Endothelial cell of umbilical vein (primary cell): ENCODE data around the gene PIP4K2B. TPM values are rescaled to one million over a fixed set of nuclear protein-coding genes. Genes with fewer than 3 reads are reported as not detected.
A peak's percentile ranks its signal among the peaks of the same experiment; 100 is the strongest.

Source experiments
- BruUV-seq: library from RNA; stranded (reverse); fragments of 400-500 nt; replicated peaks from 2 replicates; lab custom pipeline; 2021; lab: Mats Ljungman, UMichigan
- CTCF ChIA-PET: fragments of 300-600, 350-600 bp; sonication (Branson Sonifier 250); formaldehyde crosslinking; loops from one replicate; lab custom pipeline; 2021; ENCODE audit warnings: antibody characterized with exemption, inconsistent platforms; lab: Charles Lee
- POLR2A ChIA-PET: fragments of 300-600, 350-600 bp; sonication (Branson Sonifier 250); formaldehyde crosslinking; loops from one replicate; lab custom pipeline; 2021; ENCODE audit warnings: antibody characterized with exemption, inconsistent platforms; lab: Charles Lee
- DNase-seq: peaks from one replicate; pipeline ENCODE4 v3.0.0-alpha.2; 2011; ENCODE audit warnings: low read depth, low spot score
- FAIRE-seq: peaks from 2 replicates; lab custom pipeline; 2011; peaks lifted over from hg19 to GRCh38; lab: Jason Lieb, UNC
- H2AFZ ChIP-seq: 2 replicates; pipeline ENCODE4 v1.6.0; 2012; ENCODE audit warnings: low read depth, low read length, control low read depth, inconsistent platforms
- H3K27ac ChIP-seq: 2 replicates; pipeline ENCODE4 v1.5.1; 2011; ENCODE audit warnings: low read depth, mild to moderate bottlenecking, control low read depth, low read length, moderate library complexity; ENCODE audit not compliant: insufficient read depth
- H3K27me3 ChIP-seq, 2 experiments: 2 replicates each; pipeline versions ENCODE4 v1.6.0 to v1.6.1; 2011; ENCODE audit warnings: low read length in 2 of 2, mixed read lengths in 1 of 2; ENCODE audit not compliant: control insufficient read depth in 2 of 2, insufficient read depth in 2 of 2
- H3K36me3 ChIP-seq, 2 experiments: 2 replicates in 1 of 2; 3 replicates in 1 of 2; pipeline ENCODE4 v1.5.1; 2011; ENCODE audit warnings: low read length in 2 of 2, mild to moderate bottlenecking in 1 of 2, moderate library complexity in 1 of 2; ENCODE audit not compliant: control insufficient read depth in 2 of 2, insufficient read depth in 2 of 2; ENCODE audit errors: extremely low read depth in 1 of 2
- H3K4me1 ChIP-seq: 3 replicates; pipeline ENCODE4 v1.5.1; 2011; ENCODE audit warnings: mild to moderate bottlenecking, low read length; ENCODE audit not compliant: control insufficient read depth, insufficient read depth; ENCODE audit errors: extremely low read depth
- H3K4me2 ChIP-seq: 2 replicates; pipeline ENCODE4 v1.6.1; 2011; ENCODE audit warnings: low read length, control low read depth, mixed read lengths; ENCODE audit not compliant: insufficient read depth
- H3K4me3 ChIP-seq, 3 experiments: fragments of 200-600 bp in 1 of 3; sonication (generic), shearing (Covaris generic) in 1 of 3; replicated peaks in 1 of 3; 2 replicates each; pipeline ENCODE4 v1.5.1; 2011 to 2016; ENCODE audit warnings: control low read depth in 3 of 3, low read length in 3 of 3, mild to moderate bottlenecking in 2 of 3, inconsistent platforms in 1 of 3, low read depth in 1 of 3, moderate library complexity in 1 of 3; ENCODE audit not compliant: insufficient read depth in 1 of 3
- H3K79me2 ChIP-seq: 2 replicates; pipeline ENCODE4 v1.6.0; 2012; ENCODE audit warnings: low read length, inconsistent platforms; ENCODE audit not compliant: control insufficient read depth, insufficient read depth
- H3K9ac ChIP-seq: replicated peaks from 2 replicates; pipeline ENCODE3; 2011; ENCODE audit warnings: low read length, control low read depth; ENCODE audit not compliant: insufficient read depth; ENCODE audit errors: extremely low read depth
- H3K9me1 ChIP-seq: replicated peaks from 3 replicates; pipeline ENCODE4 v1.6.0; 2011; ENCODE audit warnings: mild to moderate bottlenecking, low read length; ENCODE audit not compliant: control insufficient read depth, insufficient read depth; ENCODE audit errors: extremely low read depth
- H3K9me3 ChIP-seq: replicated peaks from 2 replicates; pipeline ENCODE4 v1.5.1; 2012; ENCODE audit warnings: low read length, inconsistent platforms; ENCODE audit not compliant: control insufficient read depth, insufficient read depth
- H4K20me1 ChIP-seq: replicated peaks from 2 replicates; pipeline ENCODE3; 2011; ENCODE audit warnings: mild to moderate bottlenecking, low read length; ENCODE audit not compliant: control insufficient read depth, insufficient read depth; ENCODE audit errors: extremely low read depth
- EZH2 ChIP-seq: IDR thresholded peaks from 2 replicates; pipeline ENCODE4 v1.6.1; 2012; ENCODE audit warnings: borderline replicate concordance, low read depth, mild to moderate bottlenecking, moderate library complexity, low read length, inconsistent platforms; ENCODE audit not compliant: severe bottlenecking
- GATA2 ChIP-seq: IDR thresholded peaks from 2 replicates; pipeline ENCODE4 v1.7.0; 2011; ENCODE audit warnings: low read depth, mild to moderate bottlenecking, moderate library complexity, mixed read lengths, low read length; ENCODE audit not compliant: insufficient read length, insufficient read depth
- JUN ChIP-seq: IDR thresholded peaks from 2 replicates; pipeline ENCODE4 v1.6.1; 2011; ENCODE audit warnings: borderline replicate concordance, low read depth; ENCODE audit not compliant: insufficient read length, insufficient read depth
- MYC ChIP-seq: IDR thresholded peaks from one replicate; pipeline ENCODE4 v1.6.1; 2011; ENCODE audit warnings: mild to moderate bottlenecking, low read depth, low read length
- POLR2A ChIP-seq: IDR thresholded peaks from 2 replicates; pipeline ENCODE4 v1.6.1; 2012; ENCODE audit warnings: low read depth, mild to moderate bottlenecking, control low read depth, low read length
- POLR2AphosphoS5 ChIP-seq: IDR thresholded peaks from 2 replicates; pipeline ENCODE4 v1.6.1; 2012; ENCODE audit warnings: low read depth, mild to moderate bottlenecking, control low read depth, low read length, moderate library complexity; ENCODE audit not compliant: insufficient read depth
- dilution Hi-C: fragments of 300-500 bp; cut with MboI; formaldehyde crosslinking; loops from one replicate; pipeline ENCODE4 v1.15.0; 2019; ENCODE audit warnings: low sequenced_read_pairs; ENCODE audit not compliant: extremely low pct_ligation_motif_present
- intact Hi-C: fragments of 100-400 bp; cut with micrococcal nuclease; formaldehyde crosslinking; loops from one replicate; pipeline ENCODE4 v1.10.0; 2022
- polyA plus RNA-seq, 4 experiments: library from polyadenylated mRNA; depleted of rRNA in 3 of 4; stranded (reverse) in 3 of 4; unstranded in 1 of 4; fragments of >200 nt; gene quantifications; 2 replicates each; pipeline versions ENCODE4 v1.2.1 to v1.2.3, GENCODE V29; 2011 to 2012; ENCODE audit warnings: missing spikeins in 1 of 4
- total RNA-seq: library from RNA; stranded (reverse); gene quantifications from 2 replicates; pipeline ENCODE4 v1.2.3, GENCODE V29; 2021

Gene PIP4K2B
- total and polyA plus RNA-seq, 2 donors (not counting 3 experiments of a cell fraction or from before 2014, with no cell fraction given) = 23.1 to 48.8 TPM

DNA sequence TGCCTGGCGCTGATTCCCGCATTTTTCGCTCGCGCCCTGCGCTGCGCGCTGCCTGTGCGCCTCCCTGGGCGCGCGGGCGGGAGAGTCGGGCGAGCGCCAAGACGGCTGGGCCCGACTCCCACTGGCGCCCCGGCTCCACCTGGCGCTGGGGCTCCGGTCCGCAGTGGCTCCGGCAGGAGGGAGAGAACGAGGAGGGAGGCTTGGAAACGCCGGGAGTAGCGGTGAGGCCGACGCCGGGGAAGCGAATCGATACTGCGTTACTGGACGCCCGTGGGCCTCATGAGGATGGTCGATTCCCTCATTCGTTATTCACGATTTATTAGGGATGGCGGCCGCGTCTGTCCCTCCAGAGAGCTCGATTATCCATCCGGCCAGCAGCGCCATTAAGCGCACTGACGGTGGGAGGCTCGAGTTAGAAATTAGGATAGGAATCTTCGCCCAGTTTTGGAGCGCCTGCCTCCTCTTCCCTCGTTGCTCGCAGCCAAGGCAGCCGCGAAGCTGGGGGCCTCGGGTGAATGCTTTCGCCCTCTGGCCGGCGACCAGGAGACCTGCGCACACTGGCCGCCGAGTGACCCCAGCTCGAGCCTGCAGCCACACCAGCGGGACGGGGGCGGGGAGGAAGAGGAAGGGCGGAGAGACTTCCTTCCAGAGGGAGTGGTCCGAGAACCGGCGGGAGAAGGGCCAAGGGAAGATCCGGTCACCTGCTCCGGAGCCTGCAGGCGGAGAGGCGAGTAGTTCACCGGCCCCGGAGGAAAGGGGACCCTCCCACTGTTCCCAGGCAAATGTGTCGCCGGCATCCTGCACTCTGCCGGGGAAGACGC is 49.9 kb downstream of the PIP4K2B start:
- Histone ChIP-seq H3K4me2 (peak overlapping the region; percentile 88), H3K27me3 (no peaks in the 10 kb centered on the region), H2AFZ (peak overlapping the region; percentile 19), H3K4me1 (peaks cover 51% of the 10 kb centered on the region), H3K9me3 (no peaks in the 10 kb centered on the region), H3K36me3 (peaks cover 0 to under 1% of the 10 kb centered on the region in 2 experiments), H3K9ac (peak overlapping the region; percentile 27), H3K27ac (peak overlapping the region; percentile 56), H3K9me1 (no peaks in the 10 kb centered on the region), H3K4me3 (peak overlapping the region; percentile 28 to 80 (median 36)), H4K20me1 (peaks cover 2% of the 10 kb centered on the region), H3K79me2 (peaks cover 53% of the 10 kb centered on the region)
- POLR2A ChIA-PET = no interaction called here
- FAIRE-seq = no peak
- DNase-seq = peak; percentile 65
- intact Hi-C loops = loop anchor here (2.0 to 5.0 kb wide), 3 partner anchors 47 to 403 kb away; partner anchors contain the start of genes PIP4K2B and PLXDC1
- dilution Hi-C loops = no loop called here
- CTCF ChIA-PET = interaction anchor here (1.1 kb wide), 1 partner anchor 14 kb away, joined by 7 read pairs; no protein-coding TSS in a partner anchor
- TF ChIP-seq POLR2AphosphoS5 (peak; percentile 90), POLR2A (peak; percentile 77), GATA2 (no peak), JUN (no peak), MYC (peak; percentile 63), EZH2 (no peak)
- BruUV-seq = no TSS peak

GRCh38 chr17:38748892-38749222 is 50.5 kb downstream of the PIP4K2B start:
- BruUV-seq = no TSS peak
- Histone ChIP-seq H3K4me1 (peaks cover 50% of the 10 kb centered on the region), H3K4me2 (peak overlapping the region; percentile 88), H4K20me1 (peaks cover 2% of the 10 kb centered on the region), H2AFZ (no peak overlapping the region), H3K36me3 (no peaks in the 10 kb centered on the region), H3K4me3 (peak overlapping the region; percentile 28 to 80 (median 36)), H3K9me3 (no peaks in the 10 kb centered on the region), H3K9ac (peak overlapping the region; percentile 61), H3K9me1 (no peaks in the 10 kb centered on the region), H3K27me3 (no peaks in the 10 kb centered on the region), H3K79me2 (peaks cover 55% of the 10 kb centered on the region), H3K27ac (peak overlapping the region; percentile 56)
- TF ChIP-seq MYC = no peak
- DNase-seq = no peak
- ChIA-PET POLR2A (no interaction called here), CTCF (interaction anchor here (1.1 kb wide), 1 partner anchor 13 kb away, joined by 7 read pairs; no protein-coding TSS in a partner anchor)
- FAIRE-seq = no peak
- intact Hi-C loops = loop anchor here (2.0 kb wide), 1 partner anchor 46 kb away; no protein-coding TSS in a partner anchor
- dilution Hi-C loops = no loop called here
